GM12878 (cell line): Measurements from ENCODE around the gene RALGDS. TPM values are rescaled to one million over a fixed set of nuclear protein-coding genes. Genes with fewer than 3 reads are reported as not detected.
A peak's percentile ranks its signal among the peaks of the same experiment; 100 is the strongest.

ENCODE experiments used
- ATF7 ChIP-seq: fragments of 450-650 bp; IDR thresholded peaks from 2 replicates; pipeline ENCODE4 v1.6.1; 2016; ENCODE audit warnings: low read depth, mild to moderate bottlenecking
- CEBPZ ChIP-seq: fragments of 150-350 bp; IDR thresholded peaks from 2 replicates; pipeline ENCODE4 v1.6.1; 2016; ENCODE audit warnings: low read depth, low read length
- EP300 ChIP-seq, 2 experiments: fragments of 150-350 bp in 1 of 2; IDR thresholded peaks; 2 replicates each; pipeline ENCODE4 v1.6.1; 2011 to 2012; ENCODE audit warnings: low read depth in 2 of 2, low read length in 2 of 2, borderline replicate concordance in 1 of 2, improper control_type of control experiment in 1 of 2, inconsistent platforms in 1 of 2; ENCODE audit not compliant: control insufficient read depth in 1 of 2
- GABPA ChIP-seq: IDR thresholded peaks from 2 replicates; pipeline ENCODE4 v1.6.1; 2014; ENCODE audit warnings: antibody characterized with exemption, low read depth, mild to moderate bottlenecking, inconsistent platforms
- JUND ChIP-seq: IDR thresholded peaks from 2 replicates; pipeline ENCODE4 v1.6.1; 2012; ENCODE audit warnings: low read depth, mild to moderate bottlenecking, low read length, improper control_type of control experiment, moderate library complexity
- LARP7 ChIP-seq: fragments of 450-650 bp; IDR thresholded peaks from 2 replicates; pipeline ENCODE4 v1.6.1; 2017; ENCODE audit warnings: mild to moderate bottlenecking
- NBN ChIP-seq: fragments of 450-650 bp; IDR thresholded peaks from 2 replicates; pipeline ENCODE4 v1.6.1; 2016
- NFYB ChIP-seq: IDR thresholded peaks from 2 replicates; pipeline ENCODE4 v1.6.1; 2011; ENCODE audit warnings: low read depth, mild to moderate bottlenecking, low read length, improper control_type of control experiment, moderate library complexity; ENCODE audit not compliant: insufficient read depth
- PRDM15 ChIP-seq: fragments of 450-650 bp; formaldehyde crosslinking; IDR thresholded peaks from 2 replicates; pipeline ENCODE4 v1.4.0; 2020; ENCODE audit warnings: mild to moderate bottlenecking, moderate library complexity
- RAD51 ChIP-seq: fragments of 450-650 bp; IDR thresholded peaks from 2 replicates; pipeline ENCODE4 v1.6.1; 2016; ENCODE audit warnings: moderate library complexity, mild to moderate bottlenecking, inconsistent platforms
- RELB ChIP-seq: fragments of 450-650 bp; IDR thresholded peaks from 2 replicates; pipeline ENCODE4 v1.6.1; 2017; ENCODE audit warnings: low read depth, mild to moderate bottlenecking, moderate library complexity
- SMARCA5 ChIP-seq: fragments of 450-650 bp; IDR thresholded peaks from 2 replicates; pipeline ENCODE4 v1.6.1; 2017; ENCODE audit warnings: mild to moderate bottlenecking
- SPI1 ChIP-seq: IDR thresholded peaks from 2 replicates; pipeline ENCODE4 v1.6.1; 2011; ENCODE audit warnings: low read depth, mild to moderate bottlenecking, low read length, moderate library complexity, borderline replicate concordance; ENCODE audit not compliant: insufficient read depth
- SRF ChIP-seq, 2 experiments: IDR thresholded peaks; 2 replicates each; pipeline ENCODE4 v1.6.1; 2011; ENCODE audit warnings: low read depth in 2 of 2, low read length in 2 of 2, mild to moderate bottlenecking in 1 of 2, moderate library complexity in 1 of 2
- TCF3 ChIP-seq: IDR thresholded peaks from 2 replicates; pipeline ENCODE4 v1.6.1; 2012; ENCODE audit warnings: low read depth, mild to moderate bottlenecking, low read length, borderline replicate concordance; ENCODE audit not compliant: insufficient read depth
- USF1 ChIP-seq: IDR thresholded peaks from 2 replicates; pipeline ENCODE4 v1.6.1; 2011; ENCODE audit warnings: borderline replicate concordance, low read depth, mild to moderate bottlenecking, moderate library complexity, mixed read lengths, low read length; ENCODE audit not compliant: insufficient read depth; ENCODE audit errors: extremely low read length
- ZNF622 ChIP-seq: fragments of 450-650 bp; IDR thresholded peaks from 2 replicates; pipeline ENCODE4 v1.6.1; 2017; ENCODE audit warnings: mild to moderate bottlenecking, inconsistent platforms
- polyA plus RNA-seq, 11 experiments: library from polyadenylated mRNA; depleted of rRNA in 4 of 11; unstranded in 6 of 11; stranded (reverse) in 5 of 11; fragments of >200 nt; fragmentation: Nextera tagmentation in 4 of 11; fragmentation: Illumina TruSeq in 1 of 11; extraction: Ambion mirVana in 4 of 11; extraction: Trizol in 1 of 11; gene quantifications; 1 replicate in 1 of 11; 2 replicates in 10 of 11; pipeline versions ENCODE4 v1.2.1 to v1.2.3, GENCODE V29; 2011 to 2016; ENCODE audit warnings: inconsistent platforms in 2 of 11, missing spikeins in 2 of 11, low read depth in 1 of 11
- total RNA-seq, 4 experiments: library from RNA; depleted of rRNA in 3 of 4; stranded (reverse); fragments of >200 nt in 3 of 4; fragmentation: Illumina TruSeq in 1 of 4; extraction: Trizol in 1 of 4; gene quantifications; 2 replicates each; pipeline versions ENCODE4 v1.2.1 to v1.2.3, GENCODE V29; 2013 to 2021

Gene RALGDS
- total and polyA plus RNA-seq, 10 of the 15 experiments (the other 5 are each of a cell fraction or from before 2014, with no cell fraction given): 1.3 to 48.6 (median 21.2) TPM

GRCh38 chr9:133115604-133116345 is 5.3 kb downstream of the RALGDS start (continued):
- TF ChIP-seq ATF7 (peak; percentile 82), GABPA (no peak), PRDM15 (no peak), LARP7 (peak; percentile 22), NFYB (no peak), RAD51 (no peak), CEBPZ (no peak), TCF3 (no peak), SMARCA5 (no peak; the same call in 1 of the 2 replicates), USF1 (no peak), RELB (peak; percentile 35; the same call in 1 of the 2 replicates), SRF (IDR thresholded peaks at IDR 0.05; ENCODE audit: low read depth in 2 of 2, low read length in 2 of 2) (no peak), EP300 (IDR thresholded peaks at IDR 0.05; ENCODE audit: borderline replicate concordance in 1 of 2, control insufficient read depth in 1 of 2, low read depth in 2 of 2, low read length in 2 of 2) (no peak; a peak in 1 of 4 replicates), NBN (peak; percentile 65; the same call in 1 of the 2 replicates), JUND (peak; percentile 78; the same call in 1 of the 2 replicates), SPI1 (no peak), ZNF622 (no peak)
